Astrocyte of the cerebellum (primary cell): ENCODE results near the gene NUCB1.
A peak's percentile ranks its signal among the peaks of the same experiment; 100 is the strongest.

Experiments used
- DNase-seq: peaks from one replicate; pipeline ENCODE4 v3.0.0-alpha.2; 2011; ENCODE audit warnings: low read depth
- H3K4me3 ChIP-seq: 2 replicates; pipeline ENCODE4 v1.5.1; 2011; ENCODE audit warnings: mild to moderate bottlenecking, low read depth, low read length, moderate library complexity
- in situ Hi-C: cut with HindIII; loops from 2 replicates; pipeline ENCODE4 v1.10.0; 2017; ENCODE audit warnings: low sequenced_read_pairs
- TF ChIP-seq, protein P1 (sequence below): IDR thresholded peaks from 2 replicates; pipeline ENCODE4 v1.5.1; 2012; ENCODE audit warnings: low read length, low read depth, moderate library complexity, mild to moderate bottlenecking; ENCODE audit errors: missing control alignments

NUCB1 gene

DNA sequence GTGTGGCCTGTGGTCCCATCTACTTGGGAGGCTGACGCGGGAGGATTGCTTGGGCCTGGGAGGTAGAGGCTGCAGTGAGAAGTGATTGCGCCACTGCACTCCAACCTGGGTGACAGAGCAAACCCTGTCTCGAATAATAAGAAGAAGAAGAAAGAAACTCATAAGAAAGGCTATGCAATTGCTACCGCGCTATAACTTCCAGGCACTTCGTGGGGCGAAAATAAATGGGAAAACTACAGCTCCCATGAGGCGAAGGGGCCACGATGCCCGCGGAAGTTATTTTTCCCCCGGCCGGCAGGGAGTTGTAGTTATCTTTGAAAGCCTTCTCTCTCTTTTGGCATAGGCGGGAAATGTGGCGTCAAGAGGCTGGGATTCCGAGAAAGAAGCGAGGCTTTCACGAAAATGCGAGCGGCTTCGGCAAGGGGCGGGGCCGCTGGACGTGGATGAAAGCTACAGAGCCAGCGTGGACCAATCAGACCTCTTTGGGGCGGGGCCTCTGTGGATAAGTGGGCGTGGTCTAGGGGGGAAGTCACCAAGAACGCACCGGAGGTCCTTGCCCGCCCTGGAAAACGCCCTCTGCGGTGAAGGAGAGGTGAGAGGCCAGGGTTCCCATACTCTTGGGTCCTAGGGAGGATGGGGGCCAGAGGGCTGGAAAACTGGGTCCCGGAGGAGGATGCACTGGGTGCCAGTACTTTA is at the start of gene NUCB1:
TSS of gene NUCB1 (plus strand) at position 532 of the 696 bp plus-strand sequence. CDS start 485 bp downstream, outside the sequence.
- peak within 1 kb of the TSS; percentile 86 for H3K4me3 ChIP-seq
- TF ChIP-seq, protein P1, sequence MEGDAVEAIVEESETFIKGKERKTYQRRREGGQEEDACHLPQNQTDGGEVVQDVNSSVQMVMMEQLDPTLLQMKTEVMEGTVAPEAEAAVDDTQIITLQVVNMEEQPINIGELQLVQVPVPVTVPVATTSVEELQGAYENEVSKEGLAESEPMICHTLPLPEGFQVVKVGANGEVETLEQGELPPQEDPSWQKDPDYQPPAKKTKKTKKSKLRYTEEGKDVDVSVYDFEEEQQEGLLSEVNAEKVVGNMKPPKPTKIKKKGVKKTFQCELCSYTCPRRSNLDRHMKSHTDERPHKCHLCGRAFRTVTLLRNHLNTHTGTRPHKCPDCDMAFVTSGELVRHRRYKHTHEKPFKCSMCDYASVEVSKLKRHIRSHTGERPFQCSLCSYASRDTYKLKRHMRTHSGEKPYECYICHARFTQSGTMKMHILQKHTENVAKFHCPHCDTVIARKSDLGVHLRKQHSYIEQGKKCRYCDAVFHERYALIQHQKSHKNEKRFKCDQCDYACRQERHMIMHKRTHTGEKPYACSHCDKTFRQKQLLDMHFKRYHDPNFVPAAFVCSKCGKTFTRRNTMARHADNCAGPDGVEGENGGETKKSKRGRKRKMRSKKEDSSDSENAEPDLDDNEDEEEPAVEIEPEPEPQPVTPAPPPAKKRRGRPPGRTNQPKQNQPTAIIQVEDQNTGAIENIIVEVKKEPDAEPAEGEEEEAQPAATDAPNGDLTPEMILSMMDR, result peak; percentile 42
- in situ Hi-C loops, result no loop called here
- DNase-seq, result peak; percentile 98

DNA sequence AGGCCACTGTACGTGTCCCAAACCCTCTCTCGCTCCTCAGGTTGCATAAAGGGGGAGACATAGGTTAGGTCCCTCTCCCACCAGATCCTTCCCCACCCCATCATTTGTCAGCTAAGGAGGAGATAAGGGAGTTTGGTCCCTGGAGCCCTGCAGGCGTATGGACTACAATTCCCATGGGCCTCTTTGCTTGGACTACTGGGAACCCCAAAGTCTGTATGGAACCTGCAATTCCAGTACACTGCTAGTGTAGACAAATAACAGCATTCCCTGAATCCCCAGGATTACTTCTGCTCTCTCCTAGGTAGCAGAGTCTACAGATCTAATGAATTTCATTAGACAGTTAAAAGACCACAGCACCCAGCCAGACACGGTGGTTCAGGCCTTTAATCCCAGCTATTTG is 47.8 kb upstream of the NUCB1 start:
- no peak for DNase-seq
- H3K4me3 ChIP-seq, result no peak overlapping the region
- TF ChIP-seq, protein P1, result no peak
- in situ Hi-C loops, result no loop called here

DNA sequence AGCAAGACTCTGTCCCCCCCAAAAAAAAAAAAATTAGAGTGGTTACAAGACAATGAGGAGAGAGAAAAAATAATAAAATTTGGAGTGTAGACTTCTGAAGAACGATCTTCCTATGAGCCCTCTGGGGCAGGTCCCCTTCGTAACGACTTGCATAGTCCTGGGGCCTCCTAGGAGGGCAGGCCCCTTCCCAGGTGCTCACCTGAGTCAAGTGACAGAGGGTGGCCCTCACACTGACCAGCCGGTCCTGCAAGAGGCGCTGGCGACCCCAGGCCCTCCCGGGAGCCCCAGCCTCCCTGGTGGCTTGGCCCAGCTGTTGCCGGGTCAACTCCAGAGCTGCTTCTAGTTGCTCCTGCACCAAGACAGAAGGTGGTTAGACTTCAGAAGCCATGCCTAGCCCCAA is 46.6 kb upstream of the NUCB1 start:
- in situ Hi-C loops, result no loop called here
- DNase-seq, result no peak
- no peak overlapping the region for H3K4me3 ChIP-seq
- TF ChIP-seq, protein P1, result no peak

DNA sequence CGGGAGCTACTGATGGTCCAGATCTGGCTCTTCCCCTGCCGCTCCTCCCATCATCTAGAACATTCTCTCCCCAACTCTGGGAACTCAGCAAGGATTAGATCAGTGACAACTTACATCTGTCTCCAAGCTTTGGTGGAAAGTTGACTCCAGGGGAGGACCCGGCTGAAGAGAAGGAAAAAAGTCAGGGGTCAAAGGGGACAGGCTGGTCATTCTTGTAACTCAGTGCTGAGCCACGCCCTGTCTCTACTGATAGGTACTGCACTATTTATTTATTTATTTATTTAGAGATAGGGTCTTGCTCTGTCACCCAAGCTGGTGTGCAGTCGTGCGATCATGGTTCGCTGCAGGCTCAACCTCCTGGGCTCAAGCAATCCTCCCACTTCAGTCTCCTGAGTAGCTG is 46.0 kb upstream of the NUCB1 start:
- no peak for DNase-seq
- TF ChIP-seq, protein P1, result no peak
- H3K4me3 ChIP-seq, result no peak overlapping the region
- in situ Hi-C loops, result no loop called here

DNA sequence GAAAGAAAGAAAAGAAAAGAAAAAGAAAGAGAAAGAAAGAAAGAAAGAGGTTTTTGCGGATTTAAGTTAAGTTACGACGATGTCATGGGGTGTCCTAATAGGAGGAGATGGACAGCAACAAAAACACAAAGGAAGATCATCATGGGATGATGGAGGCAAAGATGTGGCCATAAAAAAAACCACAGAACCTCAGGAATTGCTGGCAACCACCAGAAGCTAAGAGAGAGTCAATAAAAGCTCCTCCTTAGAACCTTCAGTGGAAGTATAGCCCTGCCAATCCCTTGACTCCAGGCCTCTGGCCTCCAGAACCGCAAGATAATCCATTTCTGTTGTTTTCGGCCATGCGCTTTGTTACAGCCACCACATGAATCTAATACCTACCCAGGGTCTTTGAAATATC is 43.2 kb upstream of the NUCB1 start:
- H3K4me3 ChIP-seq, result no peak overlapping the region
- in situ Hi-C loops, result no loop called here
- no peak for DNase-seq
- TF ChIP-seq, protein P1, result no peak

DNA sequence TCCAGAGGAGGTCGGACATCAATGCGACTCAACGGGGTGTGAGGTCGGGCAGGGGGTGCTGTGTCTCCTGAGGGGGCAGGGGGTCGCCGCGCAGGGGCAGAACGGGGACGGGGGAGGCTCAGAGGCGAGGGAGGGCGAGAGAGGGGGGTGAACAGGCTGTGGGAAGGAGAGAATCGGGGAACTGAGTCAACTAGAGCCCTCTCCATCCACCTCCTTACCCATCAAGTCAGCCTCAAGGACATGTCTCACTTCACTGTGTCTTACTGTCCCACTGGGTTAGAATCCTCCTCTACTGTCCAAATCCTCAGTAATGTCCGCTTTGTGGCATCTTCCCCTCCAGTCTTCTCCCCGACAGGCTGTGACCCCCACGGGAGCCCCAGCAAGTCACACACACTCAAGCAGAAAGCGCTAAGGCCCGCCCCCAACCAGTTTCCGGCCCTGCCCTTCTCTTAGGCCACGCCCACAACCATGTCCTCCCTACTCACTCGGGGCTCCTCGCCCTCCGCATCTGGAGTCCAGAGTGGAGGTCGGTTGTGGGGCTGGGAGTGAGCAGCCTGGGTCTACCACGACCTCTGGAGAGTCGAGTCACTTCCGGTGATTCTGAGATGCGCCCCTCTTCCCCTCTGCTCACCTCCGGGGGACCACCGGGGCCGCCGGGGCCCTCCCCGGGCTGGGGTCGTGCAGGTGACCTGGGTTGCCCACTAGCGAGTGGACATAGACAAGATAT is 41.0 kb upstream of the NUCB1 start:
- TF ChIP-seq, protein P1, result no peak
- in situ Hi-C loops, result no loop called here
- DNase-seq, result no peak
- H3K4me3 ChIP-seq, result no peak overlapping the region
